GM18502 (cell line): Measurements from ENCODE around the gene RECQL.
"Not testable (repeated sequence)": the region's sequence is repeated elsewhere in the genome, so short reads cannot be mapped to it uniquely, and the experiment has no call there.

ENCODE experiments used
- ATAC-seq: cut with Tn5 transposase; IDR thresholded peaks from one replicate; pipeline ENCODE4 v1.9.1; 2021; ENCODE audit warnings: mild to moderate bottlenecking; ENCODE audit not compliant: unreplicated experiment, poor library complexity

RECQL gene

DNA sequence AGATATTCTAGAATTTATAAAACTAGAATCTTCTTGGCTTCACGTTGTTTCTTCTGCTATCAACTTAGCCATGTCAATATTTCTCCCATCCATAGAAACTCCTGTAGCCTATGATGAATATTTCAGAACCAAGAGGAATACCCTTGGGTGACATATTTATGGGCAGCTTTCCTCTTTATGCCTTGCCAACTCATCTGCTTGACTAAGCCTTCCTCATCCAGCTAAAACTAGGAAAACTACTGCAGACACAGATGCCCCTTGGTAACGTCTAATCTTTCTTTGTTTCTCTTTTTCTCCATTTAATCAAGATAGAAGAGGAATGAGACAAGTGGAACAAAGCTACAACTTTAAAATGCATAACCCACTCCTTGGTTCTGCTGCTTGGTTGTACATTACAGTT lies 6.4 kb upstream of the RECQL start:
- ATAC-seq: no peak

DNA sequence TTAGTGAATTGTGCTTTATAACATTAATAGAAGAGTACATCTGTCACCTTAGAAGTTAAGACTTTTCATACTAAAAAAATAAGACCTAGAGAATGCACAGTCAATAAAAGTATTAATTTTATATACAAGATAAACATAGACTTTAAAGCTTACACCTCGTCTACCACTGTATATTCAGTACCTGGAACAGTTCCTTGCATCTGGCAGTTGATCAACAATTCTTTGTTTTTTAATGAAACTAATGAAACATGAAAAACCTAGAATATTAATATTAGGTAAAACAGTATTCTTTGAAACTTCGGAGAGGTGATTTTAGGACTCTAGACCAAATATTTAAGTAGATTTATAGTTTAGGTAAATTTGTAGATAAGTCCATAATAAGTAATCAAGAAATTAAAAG lies 4.5 kb upstream of the RECQL start:
- ATAC-seq: no peak

DNA sequence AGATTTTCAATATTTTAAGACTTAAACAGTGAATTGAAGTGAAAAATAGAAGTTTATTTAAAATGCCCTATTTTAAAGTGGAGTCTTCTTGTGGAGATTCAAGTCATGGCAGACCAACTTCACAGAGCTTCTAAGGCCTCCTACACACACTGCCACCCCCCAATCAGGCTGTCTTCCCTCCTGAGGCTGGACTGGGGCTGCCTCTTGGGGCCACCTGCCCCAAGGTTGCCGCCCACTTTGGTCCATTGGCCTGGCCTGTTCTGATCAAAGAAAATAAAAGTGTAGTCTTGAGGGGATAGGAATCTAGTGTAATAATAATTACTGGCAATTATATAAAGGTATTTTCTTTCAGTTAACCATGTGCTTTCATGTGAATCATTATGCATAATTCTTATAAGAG lies 1.4 kb upstream of the RECQL start:
- no peak for ATAC-seq

DNA sequence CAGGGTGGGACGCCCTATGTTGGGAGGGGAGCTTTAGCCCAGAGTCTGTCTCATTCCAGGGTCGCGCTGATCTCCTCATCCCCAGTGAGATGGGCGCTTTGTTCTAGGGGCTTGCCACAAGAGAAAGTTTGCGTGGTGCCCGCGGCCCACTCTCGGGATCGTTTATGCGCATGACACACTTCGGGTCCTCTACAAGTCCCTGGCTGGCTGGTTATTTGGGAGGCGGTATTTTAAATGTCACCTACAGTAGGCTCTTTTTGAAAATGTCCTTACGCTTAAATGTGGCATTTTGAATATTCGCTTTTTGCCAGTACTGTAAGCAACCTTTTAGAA lies 695 bp upstream of the RECQL start:
- ATAC-seq: no peak

DNA sequence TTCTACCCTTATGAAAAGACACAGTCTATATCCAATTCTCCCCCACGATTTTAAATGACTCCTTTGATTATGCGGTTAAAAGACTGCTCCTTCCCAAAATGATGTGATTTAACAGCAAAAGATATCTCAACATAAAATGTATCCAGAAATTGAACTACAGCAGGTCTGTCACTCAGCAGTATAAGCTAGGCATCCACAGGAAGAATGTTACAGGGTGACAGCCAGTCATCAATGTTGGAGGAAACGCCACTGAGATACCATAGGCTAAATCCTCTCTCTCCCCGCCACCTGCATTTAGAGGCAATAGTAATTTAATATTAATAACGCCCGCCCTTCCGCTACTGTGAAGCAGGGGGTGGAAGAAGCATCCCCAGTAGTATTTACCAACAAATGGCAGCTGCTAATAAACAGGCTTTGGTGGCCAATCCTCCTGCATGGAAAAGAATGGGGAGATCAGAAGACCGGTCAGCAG lies 613 bp downstream of the RECQL start:
- ATAC-seq: no peak

DNA sequence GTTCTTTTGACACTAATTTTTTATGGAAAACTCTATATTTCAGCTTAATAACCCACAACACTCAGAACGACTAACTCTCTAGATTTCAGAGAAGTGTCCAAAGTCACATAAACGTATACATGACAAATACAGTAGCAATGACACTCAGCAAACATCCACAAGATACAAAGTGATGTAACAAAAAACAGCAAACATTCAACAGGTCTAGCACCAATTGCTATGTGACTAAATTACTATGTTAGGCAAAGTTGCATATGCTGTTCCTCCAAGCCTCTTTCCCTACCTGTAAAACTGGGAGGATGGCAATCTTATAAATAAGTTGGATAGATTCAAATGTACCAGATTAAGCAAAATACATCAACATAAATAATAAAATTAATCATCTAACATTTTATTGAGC lies 1.7 kb downstream of the RECQL start:
- no peak for ATAC-seq

DNA sequence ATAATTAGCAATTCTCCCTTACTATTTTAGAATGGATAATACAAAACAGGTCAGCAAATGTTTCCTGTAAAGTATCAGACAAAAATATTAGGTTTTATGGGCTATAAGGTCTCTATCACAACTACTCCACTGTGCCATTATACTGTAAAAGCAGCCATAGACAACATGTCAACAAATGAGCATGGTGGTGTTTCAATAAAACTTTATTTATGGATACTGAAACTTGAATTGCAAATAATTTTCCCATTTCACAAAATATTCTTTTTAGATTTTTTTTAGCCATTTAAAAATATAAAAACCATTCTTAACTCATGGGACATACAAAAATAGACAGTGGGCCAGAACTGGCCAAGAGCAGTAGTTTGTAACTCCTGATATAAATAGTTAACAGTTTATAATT lies 15.4 kb downstream of the RECQL start:
- ATAC-seq: no peak

DNA sequence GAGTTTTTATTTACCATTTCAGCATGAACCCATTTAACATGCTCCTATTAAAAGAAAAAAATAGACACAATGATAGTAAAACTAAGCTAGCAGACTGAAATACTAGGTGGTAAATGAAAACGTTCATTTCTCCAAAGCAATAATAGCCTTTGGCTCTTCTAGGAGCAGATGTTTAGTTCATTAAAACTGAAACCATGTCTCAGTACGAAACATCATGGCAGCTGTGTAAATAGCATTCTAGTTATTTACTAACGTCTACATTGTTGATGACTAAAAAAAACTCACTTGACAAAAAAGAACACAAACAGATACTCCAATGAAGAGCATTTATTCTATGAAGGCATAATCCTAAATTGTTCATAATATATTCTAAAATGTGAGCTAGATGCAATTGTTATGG lies 17.9 kb downstream of the RECQL start:
- ATAC-seq: no peak

DNA sequence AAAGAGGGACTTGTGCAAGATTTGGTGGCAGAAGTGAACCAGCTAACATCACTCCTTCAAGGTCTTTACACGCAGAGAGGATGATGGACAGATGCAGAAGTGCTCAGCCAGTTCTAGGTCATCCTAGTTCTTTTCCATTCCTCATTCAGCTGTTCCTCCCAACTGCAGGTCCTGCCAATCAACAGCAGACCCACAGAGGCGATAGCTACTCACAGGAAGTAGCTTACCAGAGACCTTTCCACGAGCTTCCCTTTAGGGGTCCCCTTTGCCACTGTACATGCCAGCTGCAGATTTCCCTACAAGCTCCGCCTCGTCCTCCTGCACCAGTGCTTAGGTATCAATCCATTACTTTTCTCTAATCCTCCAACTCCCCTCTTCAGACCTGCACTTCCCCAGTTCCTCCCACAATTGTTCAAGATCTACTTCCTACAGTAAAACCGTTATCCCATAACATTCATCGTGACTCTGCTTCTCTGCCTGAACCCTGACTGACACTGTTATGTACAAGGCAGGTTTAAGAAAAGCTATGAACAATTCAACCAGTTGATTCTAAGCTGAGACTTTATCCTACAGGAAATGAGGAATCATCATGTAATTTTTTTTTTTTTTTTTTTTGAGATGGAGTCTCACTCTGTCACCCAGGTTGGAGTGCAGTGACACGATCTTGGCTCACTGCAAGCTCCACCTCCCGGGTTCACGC lies 22.5 kb downstream of the RECQL start:
- ATAC-seq: no peak

DNA sequence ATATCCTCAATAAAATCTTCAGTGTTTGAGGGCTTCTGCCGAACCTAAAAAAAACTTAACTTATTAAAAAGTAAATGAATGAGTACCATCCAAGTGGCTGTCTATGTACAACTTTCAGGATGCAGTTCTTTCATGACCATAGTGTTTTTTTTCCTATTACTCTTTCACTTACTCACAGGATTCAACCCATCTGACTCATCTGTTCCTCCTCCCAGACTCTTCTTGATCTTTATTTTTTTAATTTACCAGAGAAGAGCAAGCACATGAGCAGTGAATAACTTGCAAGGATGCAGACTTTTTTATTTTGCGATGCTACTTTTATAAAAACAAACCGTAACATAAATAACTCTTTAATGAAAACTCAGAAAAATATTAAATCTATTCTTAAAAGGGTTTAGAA lies 24.5 kb downstream of the RECQL start:
- no peak for ATAC-seq

DNA sequence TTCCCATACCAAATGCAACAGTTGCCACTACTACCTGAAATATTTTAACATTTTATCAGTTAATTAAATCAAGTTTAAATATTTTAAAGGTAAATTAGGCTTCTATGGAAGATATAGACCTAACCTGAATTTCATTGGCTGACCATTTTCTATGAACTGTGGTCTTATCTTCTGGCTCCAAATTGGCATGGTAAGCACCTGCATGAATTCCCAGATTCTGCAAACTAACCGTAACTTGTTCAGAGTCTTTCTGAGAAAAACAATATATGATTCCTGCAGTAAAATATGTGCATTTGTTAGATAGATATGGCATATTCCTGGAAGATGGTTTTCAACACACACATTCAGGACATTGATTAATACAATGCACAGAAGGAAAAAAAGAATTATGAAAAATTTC lies 25.9 kb downstream of the RECQL start:
- ATAC-seq: no peak

DNA sequence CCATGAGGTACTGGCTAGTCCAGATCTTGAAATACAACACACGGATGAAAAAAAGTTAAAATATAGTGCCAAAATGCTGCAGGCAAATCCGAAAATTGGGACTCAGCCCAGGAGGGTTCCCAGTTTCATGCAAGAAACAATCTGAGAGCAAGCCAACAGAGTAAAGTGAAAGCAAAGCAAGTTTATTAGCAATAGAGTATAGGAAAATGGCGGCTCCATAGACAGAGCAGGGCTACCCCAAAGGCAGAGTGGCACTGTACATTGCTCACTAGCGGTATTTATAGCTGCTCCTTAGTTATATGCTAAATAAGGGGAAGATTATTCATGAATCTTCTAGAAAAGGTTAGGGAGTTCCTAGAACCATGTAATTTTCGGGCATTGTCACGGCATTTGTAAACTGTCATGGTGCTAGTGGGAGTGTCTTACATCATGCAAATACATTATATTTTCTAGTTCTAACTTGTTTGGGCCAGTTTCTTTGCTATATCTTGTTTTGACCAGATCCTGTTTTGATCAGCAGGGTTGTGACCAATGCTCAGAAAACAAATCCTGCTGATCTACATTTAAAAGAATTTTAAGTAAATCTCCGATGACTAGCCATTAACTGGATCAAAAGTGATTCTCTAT lies 29.1 kb downstream of the RECQL start:
- no peak for ATAC-seq

DNA sequence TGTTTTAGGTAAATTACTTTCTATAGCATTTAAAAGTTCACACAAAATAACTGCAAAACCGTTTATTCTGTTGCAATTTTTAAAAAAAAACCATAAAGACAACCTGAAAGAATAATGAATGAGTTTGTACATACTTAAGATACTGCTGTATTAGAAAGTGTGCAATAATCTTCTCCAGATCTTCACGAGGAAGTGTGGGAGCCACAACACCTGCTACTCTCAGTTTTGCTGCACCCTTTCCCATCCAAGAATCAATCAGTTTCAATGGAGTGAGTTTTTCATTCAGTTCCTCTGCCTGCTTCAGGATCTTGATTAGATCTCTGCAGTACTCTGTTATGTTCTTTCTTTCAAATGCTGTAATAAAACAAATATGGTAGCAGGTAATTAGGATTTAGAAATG lies 30.1 kb downstream of the RECQL start:
- no peak for ATAC-seq

DNA sequence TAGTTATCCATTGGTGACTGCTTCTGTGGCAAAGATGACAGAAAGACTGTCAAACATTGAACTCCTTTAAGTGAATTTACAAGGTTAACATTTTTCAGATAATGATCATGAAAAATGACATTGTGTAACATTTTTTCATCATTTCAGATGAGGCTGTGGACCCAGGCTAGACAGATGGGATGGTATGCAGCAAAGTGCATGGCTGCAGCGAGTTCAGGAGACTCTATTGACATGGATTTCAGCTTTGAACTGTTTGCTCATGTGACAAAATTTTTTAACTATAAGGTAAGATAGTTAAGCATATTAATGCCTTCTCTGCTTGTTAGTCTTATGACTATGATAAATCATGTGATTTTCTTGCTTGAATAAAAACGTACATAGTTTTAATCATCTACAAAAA lies 34.1 kb downstream of the RECQL start:
- not testable (repeated sequence) for ATAC-seq

DNA sequence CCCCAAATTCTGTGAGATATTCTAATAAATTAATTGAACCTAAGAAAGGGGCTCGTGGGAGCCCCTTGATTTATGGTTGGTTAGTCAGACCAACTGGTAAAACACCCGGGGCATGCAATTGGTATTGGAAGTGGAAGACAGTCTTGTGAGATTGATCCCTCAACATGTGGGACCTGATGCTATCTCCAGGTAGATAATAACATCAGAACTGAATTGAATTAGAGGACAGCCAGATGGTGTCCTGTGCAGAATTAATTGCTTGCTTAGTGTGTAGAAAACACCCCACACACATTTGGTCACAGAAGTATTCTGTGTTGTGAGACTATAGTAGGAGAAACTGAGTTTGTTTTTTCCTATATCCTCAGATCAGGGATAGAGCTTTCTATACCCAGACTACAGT lies 42.0 kb downstream of the RECQL start:
- no peak for ATAC-seq

DNA sequence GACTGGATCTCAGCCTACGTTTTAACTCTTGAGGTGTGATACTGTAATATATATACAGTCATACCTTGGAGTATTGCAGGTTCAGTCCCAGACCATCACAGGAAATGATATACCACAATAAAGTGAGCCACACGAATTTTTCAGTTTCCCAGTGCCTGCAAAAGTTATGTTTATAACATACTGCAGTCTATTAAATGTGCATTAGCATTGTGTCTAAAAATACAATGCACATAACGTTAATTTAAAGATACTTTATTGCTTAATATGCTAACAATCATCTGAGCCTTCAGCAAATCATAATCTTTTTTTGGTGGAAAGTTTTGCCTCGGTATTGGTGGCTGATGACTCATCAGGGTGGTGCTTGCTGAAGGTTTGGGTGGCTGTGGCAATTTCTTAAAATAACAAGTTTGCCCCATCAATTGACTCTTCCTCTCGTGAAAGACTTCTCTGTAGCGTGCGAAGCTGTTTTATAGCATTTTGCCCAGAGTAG lies 45.1 kb downstream of the RECQL start:
- ATAC-seq: no peak

DNA sequence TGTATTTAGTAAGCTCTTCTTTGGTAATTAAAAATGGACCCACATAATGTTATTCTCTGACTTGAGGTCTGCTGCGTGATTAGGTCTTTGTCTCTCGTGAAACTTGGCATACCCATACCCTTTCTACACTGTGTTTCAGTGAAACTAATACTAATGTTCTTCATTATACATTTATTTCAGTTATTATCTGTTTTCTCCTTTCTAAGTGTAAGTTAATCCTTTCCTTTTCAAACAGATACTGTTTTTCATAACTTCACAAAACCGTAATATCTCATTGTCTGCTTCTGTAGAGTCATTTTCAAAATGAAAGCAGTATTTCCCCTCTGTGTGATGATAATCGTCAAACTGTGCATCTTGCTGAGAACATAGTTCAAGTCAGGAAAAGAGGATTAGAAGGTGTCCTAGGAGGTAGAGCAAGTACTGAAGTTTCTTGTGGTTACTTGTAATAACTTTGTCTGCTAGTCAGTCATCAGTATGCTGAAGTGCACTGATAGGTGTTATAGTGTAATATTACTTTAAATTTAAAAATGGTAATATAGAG lies 48.1 kb downstream of the RECQL start:
- ATAC-seq: peak; percentile 90

DNA sequence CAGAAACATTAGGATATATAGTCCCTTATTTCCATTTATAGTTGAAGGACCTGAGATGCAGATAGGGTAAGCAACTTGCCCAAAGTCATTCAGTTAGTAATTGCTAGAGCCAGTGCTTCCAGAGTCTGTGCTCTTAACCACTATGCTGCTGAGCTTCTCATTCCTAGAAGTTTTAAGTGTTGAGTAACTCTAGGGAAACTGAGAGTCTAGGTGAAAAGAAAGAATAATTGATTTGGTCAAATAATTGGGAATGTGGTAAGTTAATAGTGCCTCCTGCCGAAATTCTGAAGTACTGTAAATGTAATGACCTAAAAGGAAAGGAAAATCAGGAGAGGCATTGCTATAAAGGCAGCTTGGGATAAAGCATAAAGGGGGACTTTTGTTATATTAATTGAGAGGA lies 49.9 kb downstream of the RECQL start:
- ATAC-seq: no peak

DNA sequence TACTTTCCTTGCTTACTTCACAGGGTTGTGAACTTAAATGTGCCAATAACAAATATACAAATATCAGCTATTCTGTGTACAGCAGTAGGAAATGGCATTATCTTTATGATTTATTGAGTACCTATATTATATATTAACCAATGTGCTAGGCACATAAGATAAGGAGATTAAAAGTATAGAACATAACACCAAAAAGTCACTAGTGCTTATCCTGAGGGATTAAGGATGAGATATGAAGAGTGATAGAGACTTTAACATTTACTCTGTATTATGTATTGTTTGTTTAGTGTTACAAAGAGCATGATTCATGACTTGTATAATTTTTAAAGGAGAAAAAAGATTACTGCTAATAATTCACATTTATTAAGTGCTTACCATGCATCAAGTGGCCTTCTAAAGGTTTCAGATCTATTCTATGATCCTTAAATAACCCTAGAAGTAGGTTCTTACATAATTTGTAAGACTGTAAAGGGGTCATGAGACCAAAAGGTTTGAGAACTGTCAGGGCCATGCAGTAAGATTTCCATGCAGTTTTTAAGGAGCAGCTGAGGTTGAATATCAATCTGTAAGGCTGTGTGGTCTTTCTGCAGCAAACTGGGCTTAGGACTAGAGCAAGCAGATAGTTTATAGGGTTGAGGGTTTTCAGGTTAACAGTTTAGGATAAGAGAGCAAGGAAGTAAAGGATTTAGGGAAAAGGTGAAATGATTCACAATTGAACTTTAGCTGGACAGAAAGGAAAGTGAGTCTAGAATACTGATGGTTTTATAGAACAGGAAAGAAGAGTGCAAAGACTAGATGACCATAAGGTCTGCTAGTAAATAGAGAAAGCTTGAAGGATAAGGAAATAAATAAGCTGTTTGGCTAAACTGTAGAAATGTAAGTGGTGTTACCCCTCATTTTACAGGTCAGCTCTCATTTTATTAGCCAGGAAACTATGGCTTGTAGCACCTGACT lies 57.0 kb downstream of the RECQL start:
- ATAC-seq: no peak

DNA sequence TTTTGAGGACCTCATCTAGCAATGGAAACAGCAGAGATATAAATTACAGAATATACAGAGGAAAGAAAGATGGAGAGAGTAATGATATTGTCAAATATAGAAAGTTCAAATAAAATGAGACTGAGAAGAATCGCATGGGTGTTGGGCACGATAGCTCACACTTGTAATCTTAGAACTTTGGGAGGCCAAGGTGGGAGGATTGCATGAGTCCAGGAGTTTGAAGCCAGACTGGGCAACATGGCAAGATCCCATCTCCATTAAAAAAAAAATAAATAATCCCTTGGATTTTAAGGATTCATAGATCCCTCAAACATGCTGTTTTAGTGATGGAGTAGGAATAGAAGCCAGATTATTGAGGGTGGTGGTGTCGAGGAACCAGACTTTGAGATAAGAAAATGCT lies 62.1 kb downstream of the RECQL start:
- ATAC-seq: no peak

DNA sequence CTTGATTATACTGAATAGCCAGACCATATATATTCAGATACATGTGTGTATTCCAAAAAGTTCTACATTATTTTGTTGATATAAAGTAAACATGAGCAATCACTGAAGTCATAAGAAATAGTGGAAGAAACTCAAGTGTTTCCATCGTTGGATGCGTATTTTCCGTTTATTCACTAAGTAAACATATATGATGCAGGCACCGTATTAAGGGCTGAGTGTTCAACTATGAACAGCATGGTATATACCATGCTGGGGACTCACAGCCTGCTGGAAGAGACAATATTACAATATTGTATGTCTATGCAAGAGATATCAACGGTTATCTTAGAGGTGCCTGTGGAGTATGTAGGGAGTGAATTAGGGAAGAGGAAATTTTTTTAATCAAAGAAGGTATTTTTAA lies 62.8 kb downstream of the RECQL start:
- ATAC-seq: no peak
